Measurements from ENCODE around the gene KMO.

- no peak for TF ChIP-seq CTCF (IDR thresholded peaks at IDR 0.05)
- no peak for TF ChIP-seq POLR2A (IDR thresholded peaks at IDR 0.05)
Observed at GRCh38 chr1:241641773-241642592, 109.8 kb downstream of the KMO start.

Measured in uterus (tissue), 2 donors.